ENCODE data around the gene TMEM119. TPM values are rescaled to one million over a fixed set of nuclear protein-coding genes. Genes with fewer than 3 reads are reported as not detected.
"Not testable (repeated sequence)": the region's sequence is repeated elsewhere in the genome, so short reads cannot be mapped to it uniquely, and the experiment has no call there.

TMEM119 gene
- total RNA-seq, 1 donor from 2014 or later: 1.3 TPM

DNA sequence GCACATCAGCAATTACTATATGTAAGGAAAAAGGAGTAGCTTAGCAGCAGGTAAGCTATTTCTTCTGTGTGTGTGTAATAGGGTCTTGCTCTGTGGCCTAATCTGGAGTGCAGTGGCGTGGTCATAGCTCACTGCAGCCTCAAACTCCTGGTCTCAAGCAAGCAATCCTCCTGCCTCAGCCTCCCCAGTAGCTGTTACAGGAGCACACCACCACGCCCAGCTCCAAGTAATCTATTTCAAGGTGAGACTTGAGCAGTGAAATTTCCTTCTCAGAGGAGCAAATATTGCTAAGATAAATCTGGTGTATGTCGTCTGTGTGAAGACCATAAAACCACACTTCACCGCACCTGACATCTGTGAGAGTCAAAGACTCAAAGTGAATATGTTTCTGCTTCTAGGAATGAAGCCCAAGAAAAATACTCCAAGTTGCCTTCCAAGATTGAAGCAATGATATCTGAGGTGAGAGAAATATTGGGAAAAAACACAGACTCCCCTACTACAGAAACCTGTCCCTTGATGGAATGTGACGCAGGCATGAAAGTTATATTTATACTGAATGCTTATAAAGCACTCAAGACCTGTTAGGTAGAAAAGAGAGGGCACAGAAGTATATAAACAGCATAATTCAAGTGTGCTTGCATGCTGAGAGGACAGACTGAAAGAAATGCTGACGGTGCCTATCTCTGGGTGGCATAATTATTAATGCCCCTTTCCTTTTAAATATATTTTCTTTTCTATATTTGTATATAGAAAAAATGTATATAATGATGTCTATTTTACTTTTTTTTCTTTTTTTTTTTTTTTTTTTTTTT is 38.3 kb upstream of the TMEM119 start:
- H3K27ac ChIP-seq (replicated peaks): no peak overlapping the region
- no peak overlapping the region for H3K4me3 ChIP-seq
- no peak for DNase-seq
- H3K9me3 ChIP-seq (replicated peaks): no peaks in the 10 kb centered on the region
- intact Hi-C loops (cut with micrococcal nuclease): no loop called here
- TF ChIP-seq, protein P1, sequence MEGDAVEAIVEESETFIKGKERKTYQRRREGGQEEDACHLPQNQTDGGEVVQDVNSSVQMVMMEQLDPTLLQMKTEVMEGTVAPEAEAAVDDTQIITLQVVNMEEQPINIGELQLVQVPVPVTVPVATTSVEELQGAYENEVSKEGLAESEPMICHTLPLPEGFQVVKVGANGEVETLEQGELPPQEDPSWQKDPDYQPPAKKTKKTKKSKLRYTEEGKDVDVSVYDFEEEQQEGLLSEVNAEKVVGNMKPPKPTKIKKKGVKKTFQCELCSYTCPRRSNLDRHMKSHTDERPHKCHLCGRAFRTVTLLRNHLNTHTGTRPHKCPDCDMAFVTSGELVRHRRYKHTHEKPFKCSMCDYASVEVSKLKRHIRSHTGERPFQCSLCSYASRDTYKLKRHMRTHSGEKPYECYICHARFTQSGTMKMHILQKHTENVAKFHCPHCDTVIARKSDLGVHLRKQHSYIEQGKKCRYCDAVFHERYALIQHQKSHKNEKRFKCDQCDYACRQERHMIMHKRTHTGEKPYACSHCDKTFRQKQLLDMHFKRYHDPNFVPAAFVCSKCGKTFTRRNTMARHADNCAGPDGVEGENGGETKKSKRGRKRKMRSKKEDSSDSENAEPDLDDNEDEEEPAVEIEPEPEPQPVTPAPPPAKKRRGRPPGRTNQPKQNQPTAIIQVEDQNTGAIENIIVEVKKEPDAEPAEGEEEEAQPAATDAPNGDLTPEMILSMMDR (IDR thresholded peaks at IDR 0.05; ENCODE audit: borderline replicate concordance): no peak
- peaks cover 42% of the 10 kb centered on the region for H3K4me1 ChIP-seq
- no peaks in the 10 kb centered on the region for H3K27me3 ChIP-seq (ENCODE audit: low read depth)
- no peaks in the 10 kb centered on the region for H3K36me3 ChIP-seq

GRCh38 chr12:108635201-108635996 is 37.5 kb upstream of the TMEM119 start:
- TF ChIP-seq, protein P1 (IDR thresholded peaks at IDR 0.05; ENCODE audit: borderline replicate concordance): no peak
- Histone ChIP-seq H3K27me3 (ENCODE audit: low read depth) (no peaks in the 10 kb centered on the region), H3K27ac (replicated peaks) (no peak overlapping the region), H3K36me3 (no peaks in the 10 kb centered on the region), H3K4me1 (peaks cover 37% of the 10 kb centered on the region), H3K4me3 (no peak overlapping the region), H3K9me3 (replicated peaks) (no peaks in the 10 kb centered on the region)
- intact Hi-C loops (cut with micrococcal nuclease): no loop called here
- no peak for DNase-seq

- H3K36me3 ChIP-seq: no peaks in the 10 kb centered on the region
- H3K27me3 ChIP-seq (ENCODE audit: low read depth): no peaks in the 10 kb centered on the region
- H3K4me3 ChIP-seq: no peak overlapping the region
- TF ChIP-seq, protein P1 (IDR thresholded peaks at IDR 0.05; ENCODE audit: borderline replicate concordance): no peak
- intact Hi-C loops (cut with micrococcal nuclease): no loop called here
- DNase-seq: no peak
- H3K9me3 ChIP-seq (replicated peaks): no peaks in the 10 kb centered on the region
- peaks cover 46% of the 10 kb centered on the region for H3K4me1 ChIP-seq
- peak overlapping the region; percentile 50 for H3K27ac ChIP-seq (replicated peaks)
These were observed 36.5 kb upstream of the TMEM119 start for GRCh38 chr12:108634341-108634751.

- peak within 1 kb of the TSS; percentile 45 for H3K4me3 ChIP-seq
- H3K4me1 ChIP-seq: peaks cover 42% of the 10 kb centered on the region
- H3K36me3 ChIP-seq: no peaks in the 10 kb centered on the region
- H3K9me3 ChIP-seq (replicated peaks): no peaks in the 10 kb centered on the region
- peak; percentile 65 for DNase-seq
- H3K27me3 ChIP-seq (ENCODE audit: low read depth): no peaks in the 10 kb centered on the region
- intact Hi-C loops (cut with micrococcal nuclease): no loop called here
- TF ChIP-seq, protein P1 (IDR thresholded peaks at IDR 0.05; ENCODE audit: borderline replicate concordance): no peak
- H3K27ac ChIP-seq (replicated peaks): peak within 1 kb of the TSS; percentile 53
These were observed 35.8 kb upstream of the TMEM119 start, which contains the start of gene SELPLG for GRCh38 chr12:108633534-108634248. Gene SELPLG (minus strand): TSS chr12:108633894. CDS start chr12:108624307, 9,587 bp downstream.

- no peaks in the 10 kb centered on the region for H3K9me3 ChIP-seq (replicated peaks)
- no peak for DNase-seq
- peak overlapping the region; percentile 53 for H3K27ac ChIP-seq (replicated peaks)
- peak overlapping the region; percentile 45 for H3K4me3 ChIP-seq
- H3K4me1 ChIP-seq: peaks cover 36% of the 10 kb centered on the region
- TF ChIP-seq, protein P1 (IDR thresholded peaks at IDR 0.05; ENCODE audit: borderline replicate concordance): no peak
- no peaks in the 10 kb centered on the region for H3K27me3 ChIP-seq (ENCODE audit: low read depth)
- no peaks in the 10 kb centered on the region for H3K36me3 ChIP-seq
- intact Hi-C loops (cut with micrococcal nuclease): no loop called here
These were observed 35.2 kb upstream of the TMEM119 start for GRCh38 chr12:108633081-108633533.

- H3K27me3 ChIP-seq (ENCODE audit: low read depth); H3K36me3 ChIP-seq; H3K27ac ChIP-seq (replicated peaks); DNase-seq; H3K4me3 ChIP-seq; H3K9me3 ChIP-seq (replicated peaks); intact Hi-C loops (cut with micrococcal nuclease): not testable (repeated sequence)
- H3K4me1 ChIP-seq: peaks cover 21% of the 10 kb centered on the region
These were observed 33.4 kb upstream of the TMEM119 start for GRCh38 chr12:108631261-108631660.
